Measurements from ENCODE around the gene VASP.
"Not testable (repeated sequence)": the region's sequence is repeated elsewhere in the genome, so short reads cannot be mapped to it uniquely, and the experiment has no call there.

Gene VASP

DNA sequence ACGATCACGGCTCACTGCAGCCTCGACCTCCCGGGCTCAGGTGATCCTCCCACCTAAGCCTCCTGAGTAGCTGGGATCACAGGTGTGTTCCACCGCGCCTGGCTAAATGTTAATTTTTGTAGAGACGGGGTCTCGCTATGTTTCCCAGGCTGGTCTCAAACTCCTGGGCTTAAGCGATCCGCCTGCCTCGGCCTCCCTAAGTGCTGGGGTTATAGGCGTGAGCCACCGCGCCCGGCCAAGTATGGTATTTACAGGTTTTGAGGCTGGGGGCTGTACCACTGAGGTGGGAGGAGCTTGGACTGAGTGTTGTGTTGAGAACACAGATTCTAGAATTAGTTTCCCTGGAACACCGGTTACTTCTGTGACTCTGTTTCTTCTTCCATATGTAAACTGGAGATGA, 9.5 kb upstream of the VASP start:
- DNase-seq (ENCODE audit: low spot score) = no peak

DNA sequence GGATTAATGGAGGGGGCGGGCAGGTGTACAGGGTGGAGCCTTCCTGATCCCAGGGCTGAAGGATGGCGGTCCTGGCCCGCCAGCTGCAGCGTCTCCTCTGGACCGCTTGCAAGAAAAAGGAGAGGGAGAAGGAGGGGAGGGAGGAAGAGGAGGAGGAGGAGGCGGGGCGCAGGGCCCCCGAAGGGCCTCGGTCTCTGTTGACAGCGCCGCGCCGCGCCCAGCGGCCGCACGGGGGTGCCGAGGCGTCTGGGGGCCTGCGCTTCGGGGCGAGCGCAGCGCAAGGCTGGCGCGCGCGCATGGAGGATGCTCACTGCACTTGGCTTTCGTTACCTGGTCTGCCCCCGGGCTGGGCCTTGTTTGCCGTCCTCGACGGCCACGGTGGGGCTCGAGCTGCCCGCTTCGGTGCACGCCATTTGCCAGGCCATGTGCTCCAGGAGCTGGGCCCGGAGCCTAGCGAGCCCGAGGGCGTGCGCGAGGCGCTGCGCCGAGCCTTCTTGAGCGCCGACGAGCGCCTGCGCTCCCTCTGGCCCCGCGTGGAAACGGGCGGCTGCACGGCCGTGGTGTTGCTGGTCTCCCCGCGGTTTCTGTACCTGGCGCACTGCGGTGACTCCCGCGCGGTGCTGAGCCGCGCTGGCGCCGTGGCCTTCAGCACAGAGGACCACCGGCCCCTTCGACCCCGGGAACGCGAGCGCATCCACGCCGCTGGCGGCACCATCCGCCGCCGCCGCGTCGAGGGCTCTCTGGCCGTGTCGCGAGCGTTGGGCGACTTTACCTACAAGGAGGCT, 8.7 kb upstream of the VASP start, which contains the start of gene PPM1N:
Gene PPM1N (plus strand): TSS at position 33 of the 785 bp plus-strand sequence. CDS start 30 bp downstream, at position 63.
- no peak for DNase-seq (ENCODE audit: low spot score)

DNA sequence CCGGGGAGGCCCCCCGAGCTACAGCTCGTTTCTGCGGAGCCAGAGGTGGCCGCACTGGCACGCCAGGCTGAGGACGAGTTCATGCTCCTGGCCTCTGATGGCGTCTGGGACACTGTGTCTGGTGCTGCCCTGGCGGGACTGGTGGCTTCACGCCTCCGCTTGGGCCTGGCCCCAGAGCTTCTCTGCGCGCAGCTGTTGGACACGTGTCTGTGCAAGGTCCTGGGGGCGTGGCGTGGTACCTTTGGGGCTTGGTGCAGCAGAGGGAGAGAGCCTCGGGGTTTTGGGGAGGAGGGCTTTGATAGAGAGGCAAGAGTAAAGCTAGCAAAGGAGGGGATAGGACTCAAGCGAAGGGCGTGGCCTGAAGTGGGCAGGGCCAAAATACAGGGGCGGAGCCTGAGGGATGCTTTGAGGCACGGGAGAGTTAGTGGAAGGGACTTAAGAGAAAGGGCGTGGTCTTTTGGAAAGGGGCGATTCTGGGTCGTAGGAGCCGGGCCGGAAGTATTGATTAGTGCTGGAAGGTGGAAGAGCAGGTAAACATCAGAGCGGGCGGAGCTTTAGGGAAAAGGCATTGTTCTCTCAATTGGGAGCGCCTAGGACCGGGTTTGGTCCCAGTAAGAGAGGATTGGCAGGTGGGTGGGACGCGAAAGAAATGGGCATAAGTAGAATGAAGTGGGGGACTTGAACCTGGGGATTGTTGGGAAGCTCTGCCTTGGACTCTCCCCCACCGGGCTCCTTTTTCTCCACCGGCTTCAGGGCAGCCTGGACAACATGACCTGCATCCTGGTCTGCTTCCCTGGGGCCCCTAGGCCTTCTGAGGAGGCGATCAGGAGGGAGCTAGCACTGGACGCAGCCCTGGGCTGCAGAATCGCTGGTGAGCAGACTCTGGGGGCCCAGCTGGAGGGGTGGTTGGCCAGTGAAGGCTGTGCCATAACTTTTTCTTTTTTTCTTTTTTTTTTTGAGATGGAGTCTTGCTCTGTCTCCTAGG, 7.8 kb upstream of the VASP start:
- DNase-seq (ENCODE audit: low spot score) = peak; percentile 68

DNA sequence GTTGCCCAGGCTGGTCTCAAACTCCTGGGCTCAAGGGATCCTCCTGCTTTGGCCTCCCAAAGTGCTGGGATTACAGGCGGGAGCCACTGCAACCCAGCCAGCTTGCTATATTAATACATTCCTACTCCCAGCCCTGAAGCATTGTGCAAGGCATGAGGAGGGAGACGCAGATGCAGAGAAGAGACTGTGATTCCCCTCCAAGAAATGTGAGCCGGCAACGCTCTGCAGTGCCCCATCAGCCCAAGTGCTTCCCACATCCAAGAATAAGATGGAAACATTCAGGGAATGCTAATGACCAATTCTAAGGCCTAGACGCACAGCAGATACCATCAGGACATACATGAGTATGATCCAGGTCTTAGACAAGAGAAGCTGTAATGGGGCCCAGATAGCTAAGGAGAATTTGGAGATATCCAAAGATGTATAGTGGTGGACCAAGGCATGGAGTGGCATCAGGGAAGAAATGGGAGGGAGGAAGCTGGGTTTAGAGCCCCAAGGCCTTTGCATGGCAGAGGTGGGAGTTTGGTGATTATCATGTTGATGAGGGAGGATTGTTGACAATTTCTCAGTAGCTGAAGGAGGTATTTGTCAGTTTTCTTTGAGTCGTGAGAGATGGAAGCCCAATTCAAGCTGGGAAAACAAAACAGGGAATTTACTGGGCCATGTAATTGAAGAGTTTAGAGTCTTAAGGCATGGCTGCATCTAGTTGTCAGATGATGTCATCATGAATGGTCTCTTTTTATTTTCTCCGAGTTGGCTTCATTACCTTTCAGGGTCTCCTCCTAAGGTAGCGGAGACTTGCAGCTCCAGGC, 6.2 kb upstream of the VASP start:
- no peak for DNase-seq (ENCODE audit: low spot score)

DNA sequence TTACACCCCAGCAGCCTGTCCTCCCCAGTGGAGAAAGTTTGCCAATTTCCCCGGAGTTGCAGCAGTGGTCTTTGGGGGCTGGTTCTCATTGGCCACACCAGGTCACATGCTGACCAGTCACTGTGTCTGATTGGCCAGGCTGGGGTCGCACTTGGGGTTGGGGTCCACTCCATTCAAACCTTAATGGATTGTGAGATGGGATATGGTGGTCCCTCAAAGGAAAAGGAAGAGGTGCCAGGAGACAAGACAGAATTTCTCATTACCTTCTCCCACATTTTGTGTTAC, 5.6 kb upstream of the VASP start:
- no peak for DNase-seq (ENCODE audit: low spot score)

DNA sequence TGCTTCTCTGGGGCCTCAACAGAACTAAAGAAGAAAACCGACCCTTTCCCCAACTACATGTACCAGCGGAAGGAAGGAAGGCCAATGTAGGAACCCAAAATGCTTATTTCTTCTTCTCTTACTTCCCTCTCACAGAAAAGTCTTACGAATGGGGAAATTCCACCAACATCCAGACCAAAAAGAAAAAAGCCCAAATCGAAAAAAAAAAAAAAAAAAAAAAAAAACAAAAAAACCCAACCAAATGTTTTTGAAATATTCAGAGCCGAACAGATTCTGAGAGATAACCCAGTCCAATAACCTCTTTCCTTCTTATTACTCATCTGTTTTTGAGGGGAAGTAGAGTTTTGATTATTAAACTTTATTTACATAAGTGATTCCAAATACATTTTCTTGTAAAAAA, 5.2 kb upstream of the VASP start:
- no peak for DNase-seq (ENCODE audit: low spot score)

DNA sequence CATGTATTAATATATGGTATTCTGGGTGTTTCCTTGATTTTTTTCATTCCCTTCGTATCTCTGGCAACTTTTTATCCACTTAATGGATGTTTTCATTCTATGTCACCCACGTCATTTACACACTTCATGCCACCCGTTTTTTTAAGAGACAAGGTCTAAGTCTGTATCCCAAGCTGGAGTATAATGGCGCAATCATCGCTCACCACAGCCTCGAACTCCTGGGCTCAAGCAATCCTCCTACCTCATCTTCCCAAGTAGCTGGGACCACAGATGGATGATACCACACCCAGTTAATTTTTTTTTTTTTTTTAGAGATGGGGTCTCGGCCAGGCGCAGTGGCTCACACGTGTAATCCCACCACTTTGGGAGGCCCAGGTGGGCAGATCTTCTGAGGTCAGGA, 3.4 kb upstream of the VASP start:
- no peak for DNase-seq (ENCODE audit: low spot score)

DNA sequence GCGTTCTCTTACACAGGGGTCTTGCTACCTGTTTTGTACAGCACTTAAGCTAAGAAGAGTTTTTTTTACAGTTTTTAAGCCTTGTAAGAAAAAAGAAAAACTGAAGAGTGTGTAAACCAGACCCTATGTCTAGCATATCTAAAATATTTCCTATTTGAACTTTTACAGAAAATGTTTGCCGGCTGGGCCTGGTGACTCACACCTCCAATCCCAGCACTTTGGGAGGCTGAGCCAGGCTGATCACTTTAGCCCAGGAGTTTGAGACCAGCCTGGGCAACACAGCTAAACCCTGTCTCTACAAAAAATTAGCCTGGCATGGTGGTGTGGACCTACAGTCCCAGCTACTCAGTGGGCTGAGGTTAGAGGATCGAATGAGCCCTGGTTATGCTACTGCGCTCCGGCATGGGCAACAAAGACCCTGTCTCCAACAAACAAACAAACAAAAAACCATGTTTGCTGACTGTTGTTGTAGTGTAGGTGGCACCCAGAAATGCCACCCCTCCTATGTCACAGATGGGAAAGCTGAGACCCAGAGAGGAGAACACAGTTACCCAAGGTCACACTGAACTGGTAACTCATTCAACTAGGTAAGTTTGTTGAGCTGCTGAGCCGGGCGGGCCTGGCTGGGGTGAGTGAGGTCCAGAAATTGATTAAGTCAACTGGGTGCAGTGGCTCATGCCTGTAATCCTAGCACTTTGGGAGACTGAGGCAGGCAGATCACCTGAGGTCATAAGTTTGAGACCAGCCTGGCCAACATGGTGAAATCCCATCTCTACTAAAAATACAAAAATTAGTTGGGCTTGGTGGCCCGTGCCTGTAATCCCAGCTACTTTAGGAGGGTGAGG, 1.9 kb upstream of the VASP start:
- no peak for DNase-seq (ENCODE audit: low spot score)

DNA sequence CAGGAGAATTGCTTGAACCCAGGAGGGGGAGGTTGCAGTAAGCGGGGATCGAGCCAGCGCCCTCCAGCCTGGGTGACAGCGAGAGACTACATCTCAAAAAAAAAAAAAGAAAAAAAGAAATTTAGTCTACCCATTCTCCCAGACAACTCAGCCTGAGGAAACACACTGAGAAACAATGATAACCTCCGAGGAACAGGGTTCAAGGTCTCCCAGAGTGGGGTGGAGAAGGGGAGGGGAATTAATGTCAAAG, 1.4 kb upstream of the VASP start:
- no peak for DNase-seq (ENCODE audit: low spot score)

DNA sequence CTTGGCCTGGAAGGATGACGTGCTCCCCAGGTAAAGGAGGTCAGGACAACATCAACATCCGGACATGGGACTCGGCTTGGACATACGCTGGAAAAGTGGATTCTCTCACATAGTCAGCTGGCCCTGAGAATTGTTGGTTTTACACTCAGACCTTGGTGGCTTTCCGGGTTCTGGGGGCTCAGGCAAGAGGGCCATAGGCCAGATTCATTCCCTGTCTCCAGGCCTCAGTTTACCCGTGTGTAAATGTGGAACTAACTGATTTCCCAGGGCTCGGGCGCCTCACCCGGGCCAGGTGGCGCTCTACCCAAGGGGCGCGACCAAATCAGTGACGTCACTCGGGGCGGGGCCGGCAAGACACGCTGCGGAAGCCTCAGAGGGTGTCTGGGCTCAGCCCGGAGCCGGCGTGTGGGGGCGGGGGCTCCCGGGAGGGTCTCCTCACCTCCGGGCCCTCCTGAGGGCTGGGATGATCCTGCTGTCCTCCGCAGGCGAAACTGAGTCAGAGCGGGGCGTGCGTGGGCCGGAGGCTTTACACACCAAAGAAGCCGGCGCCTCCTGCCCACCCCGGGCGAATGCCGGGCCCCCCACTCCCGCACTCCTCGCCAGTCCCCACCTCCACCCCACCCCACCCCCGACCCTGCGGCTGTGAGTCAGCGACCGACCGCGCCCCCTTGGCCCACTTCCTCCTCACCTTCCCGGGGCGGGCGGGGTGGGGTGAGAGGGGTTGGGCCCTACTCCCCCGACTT, 862 bp upstream of the VASP start:
- peak; percentile 94 for DNase-seq (ENCODE audit: low spot score)

DNA sequence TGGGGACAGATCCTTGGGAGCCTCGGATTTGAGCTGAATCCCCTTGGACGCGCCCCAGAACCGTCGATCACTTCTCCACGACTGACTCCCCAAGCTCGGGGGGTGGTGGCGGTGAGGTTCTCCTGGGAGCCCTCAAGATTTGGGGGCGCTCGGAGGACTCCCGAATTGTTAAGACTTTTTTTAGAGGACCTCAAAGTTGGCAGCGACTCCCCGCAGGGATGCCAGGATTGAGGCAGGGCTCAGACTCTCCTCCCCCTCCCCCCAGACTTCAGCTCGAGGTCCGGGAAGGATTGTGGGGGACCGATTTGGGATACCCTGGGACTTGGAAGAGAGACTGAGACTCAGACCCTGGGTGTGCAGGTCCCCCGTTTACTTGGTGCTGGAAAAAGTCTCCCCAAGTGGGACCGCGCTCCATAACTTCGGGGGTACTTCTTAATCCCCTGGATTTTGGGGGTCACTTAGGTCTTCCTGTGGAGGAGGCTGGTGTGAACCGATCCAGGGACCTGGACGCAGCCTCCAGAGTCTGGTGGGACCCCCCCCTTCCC, 665 bp downstream of the VASP start:
- no peak for DNase-seq (ENCODE audit: low spot score)

DNA sequence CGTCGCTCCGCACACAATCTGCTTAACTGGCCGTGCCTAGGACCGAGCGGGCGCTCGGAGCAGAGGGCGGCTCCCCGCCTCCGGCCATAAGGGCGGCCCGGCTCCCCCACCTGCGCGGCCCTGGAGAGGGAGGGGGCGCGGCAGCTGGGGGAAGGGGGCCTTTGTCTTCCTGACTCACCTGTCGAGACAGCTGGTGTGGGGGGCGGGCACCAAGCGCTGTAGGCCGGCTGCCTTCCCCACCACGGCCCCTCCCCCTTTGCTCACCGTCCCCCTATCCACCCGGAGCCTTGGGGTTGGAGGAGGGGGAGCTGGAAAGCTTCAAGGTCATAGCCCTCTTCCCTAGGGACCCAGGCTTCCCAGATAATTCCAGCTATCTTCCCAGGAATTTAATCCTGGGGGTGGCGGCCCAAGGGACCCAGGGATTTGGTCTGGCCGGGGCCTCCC, 1.2 kb downstream of the VASP start:
- DNase-seq (ENCODE audit: low spot score) = no peak

DNA sequence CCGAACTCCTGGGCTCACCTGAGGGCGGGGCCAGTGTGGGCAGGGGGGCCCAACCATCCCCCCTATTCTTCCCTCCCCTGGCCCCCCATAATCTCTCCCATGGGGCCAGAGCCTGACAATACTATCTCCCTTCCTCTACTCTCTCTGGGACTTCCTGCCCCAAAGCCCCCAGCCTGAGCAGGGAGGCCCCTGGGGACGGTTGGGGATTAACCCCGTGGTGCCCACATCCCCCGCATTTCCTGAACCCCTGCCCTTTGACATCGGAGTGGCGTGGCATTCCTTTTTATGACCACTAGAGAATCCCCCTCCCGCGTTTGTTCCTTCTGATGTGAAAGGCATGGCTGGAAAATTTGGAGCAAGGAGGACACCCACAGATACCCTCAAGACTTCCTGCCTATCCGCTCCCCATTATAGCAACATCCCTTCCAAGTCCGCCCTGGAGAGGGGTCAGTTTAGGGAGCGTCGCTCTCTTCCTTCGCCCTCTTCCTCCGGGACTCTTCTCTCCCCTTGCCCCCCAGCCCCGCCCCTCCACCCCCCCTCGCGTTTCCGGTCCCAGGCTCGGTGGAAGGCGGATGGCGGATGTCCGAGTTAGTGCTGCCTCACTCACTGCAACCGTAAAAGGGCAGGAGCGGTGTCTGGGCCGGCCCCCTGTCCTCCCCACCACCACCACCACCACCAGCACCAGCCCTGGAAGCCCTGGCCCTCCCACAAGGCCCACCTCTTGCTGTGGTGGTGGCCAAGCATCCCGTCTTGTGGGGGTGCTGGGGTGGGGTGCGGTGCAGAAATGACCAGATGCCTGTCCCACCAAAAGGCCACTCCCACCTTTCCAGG, 1.8 kb downstream of the VASP start:
- DNase-seq (ENCODE audit: low spot score) = no peak

DNA sequence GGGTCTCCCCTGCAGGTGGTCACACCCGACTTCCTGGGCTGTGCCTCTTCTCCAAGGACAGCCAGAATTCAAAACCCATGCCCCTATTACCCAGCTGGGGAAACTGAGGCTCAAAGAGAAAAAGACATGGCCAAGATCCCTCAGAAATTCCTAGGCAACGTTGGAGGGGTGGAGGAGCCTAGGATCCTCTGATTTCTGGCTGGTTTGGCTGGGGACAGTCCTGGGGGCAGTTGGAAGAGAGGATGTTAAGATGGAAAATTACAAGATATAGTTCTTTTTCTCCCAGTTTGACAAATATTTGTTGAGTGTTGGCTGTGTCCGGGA, 2.4 kb downstream of the VASP start:
- no peak for DNase-seq (ENCODE audit: low spot score)

DNA sequence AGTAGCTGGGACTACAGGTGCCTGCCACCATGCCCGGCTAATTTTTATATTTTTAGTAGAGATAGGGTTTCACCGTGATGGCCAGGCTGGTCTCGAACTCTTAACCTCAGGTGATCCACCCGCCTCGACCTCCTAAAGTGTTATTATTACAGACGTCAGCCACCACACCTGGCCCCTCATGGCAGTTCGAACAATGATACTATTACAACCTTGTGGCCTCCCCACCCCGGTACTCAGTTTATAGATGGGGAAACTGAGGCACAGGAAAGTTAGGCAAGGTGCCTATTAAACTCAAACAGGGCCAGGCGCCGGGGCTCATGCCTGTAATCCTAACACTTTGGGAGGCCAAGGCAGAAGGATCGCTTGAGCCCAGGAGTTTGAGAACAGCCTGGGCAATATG, 3.1 kb downstream of the VASP start:
- DNase-seq (ENCODE audit: low spot score) = not testable (repeated sequence)

DNA sequence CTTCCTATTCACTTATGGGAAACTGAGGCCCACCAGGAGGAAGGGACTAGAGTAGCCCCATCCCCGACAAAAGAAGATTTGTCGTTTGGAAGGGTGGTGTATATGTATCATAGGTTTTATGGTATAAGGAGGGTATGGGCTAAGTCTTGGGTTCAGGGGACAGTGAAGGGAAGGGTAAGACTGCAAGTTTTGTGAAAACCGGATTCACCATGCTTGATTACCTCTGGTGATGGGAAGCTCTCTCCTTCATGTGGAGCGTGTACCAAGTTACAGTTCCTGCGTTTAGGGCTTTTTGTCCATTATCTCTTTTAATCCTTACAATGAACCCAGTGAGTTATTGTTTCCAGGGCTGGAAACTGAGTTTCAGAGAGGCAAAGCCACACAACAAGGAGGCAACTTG, 3.8 kb downstream of the VASP start:
- no peak for DNase-seq (ENCODE audit: low spot score)

DNA sequence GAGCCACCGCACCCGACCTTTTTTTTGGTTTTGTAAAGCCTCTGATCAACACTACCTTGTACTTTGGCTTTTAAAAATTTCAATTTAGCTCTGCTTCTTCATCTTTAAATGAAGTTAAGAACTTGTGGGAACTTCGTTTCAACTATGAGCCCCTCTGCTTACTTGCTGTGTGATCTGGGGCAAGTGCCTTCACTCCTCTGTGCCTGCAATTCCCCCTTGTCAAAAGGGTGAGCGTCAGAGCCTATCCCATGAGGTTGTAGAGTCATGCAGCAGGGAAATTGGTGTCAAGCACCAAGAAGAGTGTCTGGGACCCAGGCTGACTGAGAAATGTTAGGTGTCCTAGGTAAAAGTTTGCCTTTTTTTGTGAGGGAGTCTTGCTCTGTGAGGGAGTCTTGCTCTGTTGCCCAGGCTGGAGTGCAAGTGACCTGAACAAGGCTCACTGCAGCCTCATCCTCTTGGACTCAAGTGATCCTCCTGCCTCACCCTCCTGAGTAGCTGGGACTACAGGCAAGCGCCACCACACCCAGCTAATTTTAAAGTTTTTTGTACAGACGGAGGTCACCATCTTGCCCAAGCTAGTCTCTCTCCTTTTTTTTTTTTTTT, 5.7 kb downstream of the VASP start:
- DNase-seq (ENCODE audit: low spot score) = no peak

DNA sequence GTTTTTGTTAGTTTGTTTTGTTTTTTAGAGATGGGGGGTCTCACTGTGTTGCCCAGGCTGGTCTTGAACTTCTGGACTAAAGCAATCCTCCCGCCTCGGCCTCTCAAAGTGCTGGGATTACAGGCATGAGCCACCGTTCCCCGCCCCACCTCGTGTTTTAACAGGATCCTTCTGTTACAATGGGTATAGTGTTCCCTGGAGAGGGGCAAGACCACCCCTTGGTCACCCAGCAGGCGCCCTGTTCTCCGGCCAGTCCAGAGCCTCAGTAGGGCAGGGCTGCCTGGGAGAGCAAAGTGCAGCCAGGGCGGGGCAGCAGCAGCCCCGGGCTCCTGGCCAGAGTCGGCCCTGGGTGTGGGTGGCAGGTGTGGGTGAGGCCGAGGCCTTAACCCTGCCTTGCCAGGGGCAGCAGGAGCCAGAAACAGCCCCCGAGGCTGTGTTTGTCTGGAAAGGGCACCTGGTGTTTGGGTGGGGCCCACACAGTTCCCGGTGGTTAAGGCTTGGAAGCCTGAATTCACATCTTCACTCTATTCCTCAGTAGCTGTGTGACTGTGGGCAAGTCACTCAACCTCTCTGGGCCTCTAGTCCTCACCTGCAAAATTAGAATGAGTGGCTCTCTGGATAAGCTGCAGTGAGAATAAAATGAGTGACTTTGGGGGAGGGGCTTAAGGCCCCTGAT, 7.2 kb downstream of the VASP start:
- peak; percentile 32 for DNase-seq (ENCODE audit: low spot score)

DNA sequence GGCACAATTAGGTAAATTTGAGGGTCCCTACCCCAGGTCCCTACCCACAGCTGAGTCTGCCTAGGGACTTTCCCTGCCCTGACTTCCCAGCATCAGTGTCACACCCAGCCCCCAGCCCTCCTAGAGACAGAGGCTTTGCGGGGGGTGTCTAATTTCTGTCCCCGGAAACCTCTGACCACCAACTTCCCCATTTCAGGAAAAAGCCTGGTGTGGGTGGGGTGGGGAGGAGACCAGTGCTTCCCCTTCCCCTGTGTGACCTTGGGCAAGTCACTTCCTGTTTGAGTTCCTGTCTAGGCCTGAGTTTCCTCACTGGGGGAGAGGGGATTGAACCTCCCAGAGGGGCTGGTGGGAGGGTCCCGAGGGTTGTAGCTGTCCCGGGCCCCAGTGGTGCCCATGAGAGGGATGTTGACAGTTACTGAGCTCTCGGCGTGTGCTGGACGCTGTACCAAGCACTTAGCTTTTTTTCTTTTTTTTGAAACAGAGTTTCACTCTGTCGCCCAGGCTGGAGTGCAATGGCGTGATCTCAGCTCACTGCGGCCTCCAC, 7.9 kb downstream of the VASP start:
- no peak for DNase-seq (ENCODE audit: low spot score)
